HG02981 (cell line): Measurements from ENCODE around the gene SLC25A23.
"Not testable (repeated sequence)": the region's sequence is repeated elsewhere in the genome, so short reads cannot be mapped to it uniquely, and the experiment has no call there.

Experiments
- ATAC-seq: cut with Tn5 transposase; IDR thresholded peaks from one replicate; pipeline ENCODE4 v1.9.1; 2021; ENCODE audit warnings: mild to moderate bottlenecking, moderate library complexity; ENCODE audit not compliant: unreplicated experiment

Gene SLC25A23

DNA sequence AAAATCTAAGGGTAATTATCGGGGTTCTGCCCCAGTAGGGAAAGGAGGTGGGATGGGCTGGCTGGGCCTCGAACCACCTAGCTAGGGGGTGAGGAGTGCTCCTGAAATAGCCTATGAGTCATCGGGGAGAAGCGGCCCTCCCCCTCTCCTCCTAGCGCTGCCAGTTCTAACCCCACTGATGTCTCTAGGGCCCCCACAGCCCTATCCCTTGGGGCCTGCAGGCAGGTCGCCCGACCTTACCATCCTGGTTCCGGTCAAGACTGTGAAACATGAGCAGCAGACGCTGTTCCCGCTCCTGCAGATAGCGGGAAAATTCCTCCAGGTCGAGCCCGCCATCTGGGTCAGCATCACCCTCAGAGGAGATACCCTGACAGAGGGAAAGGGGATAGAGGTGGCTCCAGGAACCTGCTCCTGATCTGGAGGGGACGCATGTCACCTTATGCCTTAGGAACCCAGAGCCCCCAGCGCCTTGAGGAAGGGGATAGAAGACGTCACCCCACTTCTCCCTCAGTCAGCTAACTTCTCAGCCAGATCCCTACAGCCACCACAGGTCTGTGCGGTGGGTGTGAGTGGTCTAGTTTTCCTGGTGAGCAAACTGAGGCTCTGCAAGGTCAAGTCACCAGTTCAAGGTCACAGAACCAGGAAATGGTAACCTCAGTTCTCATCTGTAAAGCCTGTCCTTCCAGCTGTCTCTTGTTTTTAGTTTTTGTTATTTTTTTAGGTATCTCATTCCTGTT is 1.5 kb downstream of the SLC25A23 start:
- ATAC-seq: no peak

DNA sequence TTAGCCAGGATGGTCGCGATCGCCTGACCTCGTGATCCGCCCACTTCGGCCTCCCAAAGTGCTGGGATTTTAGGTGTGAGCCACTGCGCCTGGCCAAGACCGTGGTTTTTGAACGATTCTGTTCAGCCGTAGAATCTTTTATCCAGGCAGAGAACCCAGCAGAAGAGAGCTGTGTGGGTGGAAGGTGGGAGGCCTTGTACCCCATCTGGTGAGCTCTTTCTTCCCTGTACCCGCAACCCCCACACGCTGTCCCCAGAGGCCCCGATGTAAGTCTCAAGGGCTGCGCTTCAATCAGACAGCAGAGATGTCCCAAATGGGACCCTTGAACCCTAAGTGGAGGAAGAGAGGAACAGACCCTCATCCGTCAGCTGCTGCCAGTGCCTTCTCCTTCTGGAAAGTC is 3.7 kb downstream of the SLC25A23 start:
- ATAC-seq: no peak

DNA sequence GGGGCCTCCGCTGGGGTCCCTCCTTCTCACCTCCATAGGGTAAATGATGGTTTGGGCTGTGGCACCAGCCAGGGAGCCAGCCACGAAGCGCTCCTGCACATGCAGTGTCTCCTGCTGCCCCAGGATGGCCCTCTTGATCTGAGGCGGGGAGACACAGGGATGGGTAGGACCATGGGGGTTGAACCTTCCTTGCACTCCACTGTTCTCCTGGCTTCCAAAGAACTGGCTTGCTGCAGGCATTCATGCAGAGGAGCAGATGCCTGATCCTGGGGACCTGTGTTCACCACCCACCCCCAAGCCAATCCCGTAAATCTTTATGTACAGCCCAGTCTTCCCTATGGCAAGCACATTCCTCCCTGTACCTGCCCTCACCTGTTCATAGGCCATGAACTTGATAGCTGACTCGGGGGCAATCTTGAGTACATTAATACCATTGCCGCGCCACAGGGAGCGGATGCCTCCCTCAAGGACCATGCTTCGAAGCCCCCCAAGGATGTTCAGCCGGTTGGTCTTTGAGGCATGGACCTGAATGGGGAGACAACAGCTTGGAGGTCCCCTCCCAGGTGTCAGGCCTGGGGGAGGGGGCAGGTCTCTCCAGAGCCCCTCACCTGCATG is 5.5 kb downstream of the SLC25A23 start:
- no peak for ATAC-seq

DNA sequence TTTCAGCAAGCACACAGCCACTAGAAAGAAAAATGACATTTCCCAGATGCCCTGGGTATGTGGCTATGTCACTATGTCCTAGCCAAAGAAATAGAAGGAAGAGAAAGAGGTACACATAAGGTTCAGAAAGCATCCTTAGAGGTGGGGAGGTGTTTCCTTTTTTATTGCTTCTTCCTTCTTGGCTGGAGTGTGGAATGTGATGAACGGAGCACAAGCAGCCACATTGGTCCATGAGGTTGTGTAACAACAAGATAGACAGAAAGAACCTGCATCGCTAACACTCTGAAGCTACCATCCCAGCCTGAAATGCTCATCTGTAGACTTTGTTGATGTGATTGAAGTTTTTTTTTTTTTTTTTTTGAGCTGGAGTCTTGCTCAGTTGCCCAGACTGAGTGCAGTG is 6.7 kb downstream of the SLC25A23 start:
- no peak for ATAC-seq

GRCh38 chr19:6452223-6452614 is 7.4 kb downstream of the SLC25A23 start:
- no peak for ATAC-seq

DNA sequence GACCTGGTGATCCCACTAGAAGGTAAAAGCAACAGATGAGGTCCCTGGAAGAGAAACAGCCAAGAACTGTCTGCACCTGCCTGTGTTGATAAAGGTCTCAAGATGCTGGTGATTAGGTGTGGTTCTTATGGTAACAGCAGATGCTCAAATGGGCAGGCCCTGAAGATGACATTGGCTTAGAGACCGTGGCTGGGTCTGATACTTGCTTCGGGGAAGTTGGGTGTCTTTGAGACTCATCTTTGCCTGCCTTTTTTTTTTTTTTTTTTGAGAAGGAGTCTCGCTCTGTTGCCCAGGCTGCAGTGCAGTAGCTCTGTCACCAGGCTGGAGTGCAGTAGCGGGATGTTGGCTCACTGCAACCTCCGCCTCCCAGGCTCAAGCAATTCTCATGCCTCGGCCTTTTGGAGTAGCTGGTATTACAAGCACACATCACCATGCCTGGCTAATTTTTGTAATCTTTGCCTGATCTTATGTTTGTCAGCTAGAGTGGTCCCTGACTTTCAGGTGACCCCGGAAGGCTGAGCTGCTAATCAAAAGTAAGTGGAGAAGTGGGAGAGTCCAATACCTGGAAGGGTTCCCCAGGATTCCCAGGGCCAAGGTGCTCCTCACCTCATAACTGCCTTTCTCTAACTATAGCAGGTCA is 7.9 kb downstream of the SLC25A23 start:
- ATAC-seq: no peak

DNA sequence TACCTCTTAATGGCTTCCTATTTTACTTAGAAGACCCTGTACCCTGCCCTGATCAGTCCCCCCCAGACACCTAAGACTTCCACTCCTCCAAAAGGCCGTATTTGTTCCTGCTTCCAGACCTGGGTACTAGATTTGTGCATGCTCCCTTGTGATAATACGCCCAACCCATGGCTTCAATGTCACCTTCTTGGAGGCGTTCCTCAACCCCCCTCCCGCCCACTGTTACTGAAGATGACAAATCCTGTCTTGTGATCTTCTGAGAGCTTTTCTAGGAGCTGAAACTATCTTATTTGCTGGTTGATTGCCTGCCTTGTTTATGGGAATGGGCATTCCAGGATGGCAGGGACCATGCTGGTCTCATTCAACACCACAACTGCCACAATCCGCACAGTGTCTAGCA is 9.4 kb downstream of the SLC25A23 start:
- ATAC-seq: no peak

DNA sequence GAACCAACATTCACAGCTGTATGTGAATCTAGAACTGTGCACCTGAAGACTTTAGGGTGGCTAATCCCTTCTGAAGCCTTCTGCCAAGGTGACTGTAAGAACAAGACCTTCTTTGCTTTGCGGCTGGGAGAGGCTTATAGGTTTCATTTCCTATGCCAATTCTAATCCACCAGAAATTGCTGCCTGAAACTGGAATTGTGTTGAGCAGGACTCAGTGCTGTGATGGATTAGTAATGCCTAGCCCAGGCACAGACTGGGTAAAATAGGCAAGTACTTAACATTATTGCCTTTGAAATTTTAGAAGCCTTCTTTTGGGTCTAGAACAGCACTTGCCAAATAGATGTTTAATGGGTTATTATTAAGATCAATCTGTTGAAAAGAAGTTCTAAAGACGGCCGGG is 11.5 kb downstream of the SLC25A23 start:
- ATAC-seq: no peak

DNA sequence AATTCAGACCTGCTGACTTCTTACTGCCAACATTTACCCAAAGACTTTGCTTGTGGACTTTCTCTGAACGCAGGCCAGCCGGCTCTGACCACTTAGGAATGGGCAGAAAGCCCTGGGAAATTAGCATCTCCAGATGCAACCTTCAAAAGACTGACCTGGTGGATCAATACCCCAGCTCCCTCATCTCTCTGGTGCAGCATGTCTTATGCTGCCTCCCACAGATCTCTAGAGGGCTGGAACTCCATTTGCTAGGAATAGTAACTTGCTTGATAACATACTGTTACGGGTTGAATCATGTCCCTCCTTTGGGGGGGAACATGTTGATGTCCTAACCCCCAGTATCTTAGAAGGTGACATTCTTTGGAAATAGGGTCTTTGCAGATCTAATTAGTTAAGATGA is 13.1 kb downstream of the SLC25A23 start:
- no peak for ATAC-seq

GRCh38 chr19:6443986-6444385 is 15.6 kb downstream of the SLC25A23 start:
- no peak for ATAC-seq

GRCh38 chr19:6442087-6442688 is 17.4 kb downstream of the SLC25A23 start:
- no peak for ATAC-seq

GRCh38 chr19:6440905-6441304 is 18.7 kb downstream of the SLC25A23 start:
- no peak for ATAC-seq

DNA sequence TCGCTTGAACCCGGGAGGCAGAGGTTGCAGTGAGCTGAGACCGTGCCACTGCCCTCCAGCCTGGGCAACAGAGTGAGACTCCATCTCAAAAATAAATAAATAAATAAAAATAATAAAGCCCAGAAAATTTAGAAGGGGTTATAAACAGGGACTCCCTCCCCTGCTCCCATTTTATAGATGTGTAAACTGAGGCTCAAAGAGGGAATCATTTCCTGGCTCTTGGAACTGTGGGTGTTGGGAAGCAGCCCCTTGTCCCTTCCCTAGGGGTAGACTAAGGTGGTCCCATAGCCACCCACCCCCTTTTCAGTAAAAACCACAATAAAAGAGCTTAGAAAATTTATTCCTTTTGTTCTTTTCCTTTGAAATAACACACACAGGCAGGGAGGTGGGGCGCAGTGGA is 19.8 kb downstream of the SLC25A23 start:
- no peak for ATAC-seq

GRCh38 chr19:6433663-6434062 is 25.9 kb downstream of the SLC25A23 start, which contains the start of gene SLC25A41:
SLC25A41 (minus strand) TSS chr19:6433763; CDS start chr19:6433693, 70 bp downstream.
- ATAC-seq: no peak

GRCh38 chr19:6433165-6433564 is 26.4 kb downstream of the SLC25A23 start:
- no peak for ATAC-seq

DNA sequence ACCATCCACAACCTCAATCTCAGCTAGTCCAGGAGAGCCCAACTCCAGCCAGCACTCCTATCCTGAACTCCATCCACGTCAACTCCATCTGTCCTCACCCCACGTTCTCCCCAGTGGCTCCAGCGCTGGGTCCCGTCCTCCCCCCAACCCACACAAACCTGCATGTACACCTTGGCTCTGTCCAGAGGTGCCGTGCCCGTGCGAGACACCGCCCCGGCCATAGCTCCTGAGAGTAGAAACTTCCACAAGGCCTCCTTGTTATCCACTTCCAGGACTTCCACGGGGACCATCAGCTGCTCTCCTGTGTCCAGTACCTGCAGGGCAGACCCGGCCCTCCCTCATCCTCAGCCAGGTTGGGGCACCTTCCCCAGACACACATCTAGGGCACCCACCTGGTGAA is 27.7 kb downstream of the SLC25A23 start:
- ATAC-seq: no peak

DNA sequence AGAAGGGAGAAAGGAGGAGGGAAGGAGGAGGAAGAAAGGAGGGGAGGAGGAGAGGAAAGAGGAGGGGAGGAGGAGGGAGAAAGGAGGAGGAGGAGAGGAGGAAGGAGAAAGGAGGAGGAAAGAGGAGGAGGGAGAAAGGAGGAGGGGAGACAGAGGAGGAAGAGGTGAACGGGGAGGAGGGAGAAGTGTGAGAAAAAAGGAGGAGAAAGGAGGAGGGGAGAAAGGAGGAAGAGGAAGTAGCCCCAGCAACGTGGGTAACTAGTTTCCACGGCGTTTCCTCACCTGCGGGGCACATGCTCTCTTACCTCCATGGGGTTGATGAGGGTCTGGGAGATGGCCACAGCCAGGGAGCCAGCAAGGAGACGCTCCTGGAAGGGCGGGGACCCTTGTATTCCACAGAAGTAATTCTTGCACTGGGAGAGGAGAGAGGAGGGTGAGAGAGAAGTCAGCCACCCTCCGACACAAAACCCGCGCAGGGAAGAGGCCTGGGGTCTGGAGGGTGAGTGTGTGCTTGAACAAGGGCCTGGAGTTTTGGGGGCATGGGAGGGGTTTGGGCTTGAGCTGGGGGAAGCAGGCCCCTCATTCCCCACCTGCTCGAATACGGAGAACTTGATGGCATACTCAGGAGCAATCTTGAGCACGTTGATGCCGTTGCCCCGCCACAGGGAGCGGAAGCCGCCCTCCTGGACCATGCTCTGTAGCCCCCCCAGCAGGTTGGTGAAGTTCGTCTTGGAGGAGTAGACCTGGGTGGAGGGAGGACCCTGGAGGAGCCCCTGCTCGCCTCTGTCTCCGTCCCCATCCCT is 30.0 kb downstream of the SLC25A23 start:
- ATAC-seq: no peak

DNA sequence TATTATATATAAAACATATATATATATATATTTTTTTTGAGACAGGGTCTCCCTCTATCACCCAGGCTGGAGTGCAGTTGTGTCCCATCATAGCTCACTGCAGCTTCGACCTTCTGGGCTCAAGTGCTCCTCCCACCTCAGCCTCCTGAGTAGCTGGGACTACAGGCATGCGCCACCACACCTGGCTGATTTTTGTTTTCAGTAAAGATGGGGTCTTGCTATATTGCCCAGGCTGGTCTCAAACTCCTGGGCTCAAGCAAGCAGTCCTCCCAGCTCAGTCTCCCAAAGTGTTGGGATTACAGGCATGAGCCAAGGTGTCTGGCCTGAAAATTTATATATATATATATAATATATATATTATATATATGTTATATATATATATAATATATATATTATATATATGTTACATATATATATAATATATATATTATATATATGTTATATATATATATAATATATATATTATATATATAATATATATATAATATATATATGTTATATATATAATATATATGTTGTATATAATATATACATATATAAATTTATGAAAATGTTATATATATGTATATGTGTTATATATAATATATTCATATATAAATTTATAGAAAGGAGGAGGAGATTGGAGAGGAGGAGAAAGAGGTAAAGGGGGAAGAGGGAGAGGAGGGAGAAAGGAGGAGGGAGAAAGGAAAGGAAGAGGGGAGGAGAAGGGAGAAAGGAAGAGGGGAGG is 30.7 kb downstream of the SLC25A23 start:
- ATAC-seq: not testable (repeated sequence)

DNA sequence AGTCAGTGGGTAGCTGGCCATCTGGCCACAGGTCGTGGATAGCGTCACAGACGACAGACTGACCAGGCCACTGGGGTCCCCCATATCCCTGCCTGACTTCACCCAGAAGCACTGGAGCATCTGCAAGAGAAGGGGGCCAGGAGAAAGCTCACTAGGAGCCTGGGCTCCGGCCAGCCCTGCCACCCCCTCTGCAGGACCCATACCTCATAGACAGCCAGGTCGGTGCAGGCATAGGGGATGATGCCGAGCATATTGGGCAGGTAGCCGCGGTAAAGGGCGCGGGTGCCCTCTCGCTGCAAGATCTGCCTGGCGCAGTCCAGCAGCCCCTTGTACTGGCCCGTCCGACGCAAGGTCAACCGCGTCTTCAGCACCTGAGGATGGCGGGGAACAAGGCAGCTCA is 32.5 kb downstream of the SLC25A23 start:
- no peak for ATAC-seq
